Activated CD4-positive, alpha-beta T cell treated with anti-CD3 and anti-CD28 coated beads, Interleukin-10, Interleukin-2, amounts not matched to agents 100 ng/mL and 50 ng/mL, durations not matched to agents 16 hours and 8 hours (primary cell): Measurements from ENCODE around the gene PTPRD.

ENCODE experiments used
- DNase-seq: peaks from one replicate; pipeline ENCODE4 v3.0.0-alpha.2; 2020

The PTPRD gene

DNA sequence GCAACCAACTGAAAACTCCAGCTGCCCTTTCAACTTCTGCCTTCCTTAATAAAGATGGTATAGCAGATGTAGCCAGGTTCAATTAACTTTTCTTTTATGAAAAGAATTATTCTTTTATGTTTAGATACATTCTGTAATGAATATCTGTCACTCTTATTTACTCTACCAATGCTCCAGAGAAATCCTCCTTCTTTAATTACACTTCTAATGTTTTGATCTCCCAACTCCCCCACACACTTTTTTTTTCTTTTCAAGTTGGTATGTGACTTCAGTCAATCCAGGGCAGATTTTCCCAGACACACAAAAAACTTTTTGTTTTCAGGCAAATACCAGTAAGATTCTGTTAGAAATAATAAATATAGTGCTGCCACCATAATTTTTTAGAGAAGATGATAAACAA, 1813.2 kb downstream of the PTPRD start:
- DNase-seq: no peak

DNA sequence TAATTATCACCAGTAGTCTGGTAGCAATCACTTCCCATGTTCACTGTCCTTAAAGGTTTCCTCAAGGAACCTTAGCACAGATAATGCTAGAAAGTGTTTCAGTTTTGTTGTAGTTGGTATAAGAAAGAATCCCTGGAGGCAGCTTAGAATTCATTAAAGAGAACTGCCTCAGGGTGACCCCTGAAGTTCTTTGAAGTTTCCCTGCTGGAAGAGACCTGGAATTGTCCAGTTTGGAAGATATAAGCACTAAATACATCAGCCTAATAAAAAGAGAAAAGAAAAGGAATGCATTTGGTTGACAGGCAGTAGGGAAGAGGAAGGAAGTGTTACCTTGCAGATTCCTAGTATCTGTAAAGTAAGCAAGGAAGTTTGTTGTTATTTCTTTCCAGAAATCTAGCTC, 1813.6 kb downstream of the PTPRD start:
- no peak for DNase-seq

DNA sequence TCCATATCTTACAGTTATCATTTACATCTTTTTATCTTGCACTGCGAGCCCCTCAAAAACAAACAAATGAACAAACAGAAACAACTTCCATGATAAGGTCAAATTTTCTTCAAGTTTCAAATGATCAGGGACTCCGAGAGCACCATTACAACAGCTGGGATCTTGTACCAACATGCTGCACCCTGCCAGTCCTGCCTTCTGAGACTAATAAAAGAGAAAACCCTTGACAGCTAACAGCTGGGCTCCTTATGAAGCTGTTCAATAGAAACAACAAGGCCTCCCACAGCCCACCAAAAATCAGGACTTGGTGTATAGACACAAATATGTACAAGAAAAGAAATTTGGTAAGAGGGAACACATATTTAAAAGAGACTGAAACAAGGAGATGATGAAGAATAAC, 1828.0 kb downstream of the PTPRD start:
- DNase-seq: no peak

DNA sequence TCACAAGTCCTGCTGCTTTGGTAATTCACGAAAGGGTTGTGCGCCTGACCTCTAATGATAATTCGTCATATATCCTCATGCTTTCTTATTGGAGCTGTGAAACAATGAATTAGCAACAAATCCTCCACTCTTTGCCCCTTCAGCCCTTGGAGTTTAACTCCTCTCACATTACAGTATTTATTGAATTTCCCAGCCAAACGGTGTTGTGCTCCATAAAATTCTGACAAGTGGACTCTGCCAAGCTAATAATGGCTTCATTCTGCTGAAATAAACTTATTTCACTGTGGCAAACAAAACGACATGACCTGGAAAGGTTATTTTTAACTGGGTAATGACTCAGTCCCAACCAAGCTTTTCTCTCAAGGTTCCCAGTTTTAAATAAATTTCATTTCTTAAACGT, 1828.9 kb downstream of the PTPRD start:
- no peak for DNase-seq

DNA sequence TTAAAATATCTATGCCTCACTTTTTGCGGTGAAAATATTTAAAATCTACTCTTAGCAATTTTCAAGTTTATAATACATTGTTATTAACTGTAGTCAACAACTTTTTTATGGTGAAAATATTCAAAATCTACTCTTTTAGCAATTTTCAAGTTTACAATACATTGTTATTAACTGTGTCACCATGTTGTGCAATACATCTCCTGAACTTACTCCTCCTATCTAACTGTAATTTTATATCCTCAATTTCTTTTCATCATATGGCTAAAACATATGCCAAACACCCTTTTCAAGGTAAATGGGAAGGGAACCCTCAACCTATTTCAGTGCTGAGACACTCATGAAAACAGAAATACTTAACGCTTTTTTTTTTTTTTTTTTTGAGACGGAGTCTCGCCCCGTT, 1830.6 kb downstream of the PTPRD start:
- DNase-seq: no peak

DNA sequence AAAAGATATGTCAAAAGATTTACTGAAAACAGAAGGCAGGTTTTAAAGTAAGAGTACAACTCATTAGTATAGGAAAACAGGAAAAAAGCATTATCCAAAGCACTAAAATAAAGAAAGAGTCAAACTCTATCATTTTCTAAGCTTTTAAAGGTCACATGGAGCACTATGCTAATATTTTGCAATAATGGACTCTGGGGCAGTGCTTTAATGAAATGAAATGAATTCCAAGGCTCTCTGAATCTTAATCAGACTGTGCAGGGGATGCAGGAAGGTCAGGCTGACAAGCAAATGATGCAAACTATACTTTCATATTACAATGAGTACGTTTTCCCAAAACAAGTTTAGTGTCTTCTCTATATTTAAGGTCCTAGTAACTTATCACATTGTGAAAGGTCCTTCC, 1831.3 kb downstream of the PTPRD start:
- no peak for DNase-seq

DNA sequence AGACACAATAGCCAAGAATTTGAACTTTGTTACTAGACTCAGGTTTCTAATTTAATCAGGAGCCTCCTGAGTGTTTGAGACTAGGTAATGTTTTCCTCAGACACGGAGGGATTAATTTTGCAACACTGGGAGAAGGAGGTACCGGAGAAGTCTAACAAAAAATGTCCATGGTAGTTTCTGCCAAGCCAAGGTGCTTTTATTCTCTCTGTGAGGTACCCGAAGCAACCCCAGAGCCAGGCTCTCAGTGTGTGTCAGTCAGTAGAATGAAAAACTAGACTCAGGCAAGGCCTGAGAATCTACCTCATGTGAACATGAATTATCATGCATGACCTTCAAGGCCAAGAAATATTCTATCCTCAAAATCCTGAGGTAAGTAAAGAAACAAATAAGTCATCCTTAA, 1832.4 kb downstream of the PTPRD start:
- no peak for DNase-seq

DNA sequence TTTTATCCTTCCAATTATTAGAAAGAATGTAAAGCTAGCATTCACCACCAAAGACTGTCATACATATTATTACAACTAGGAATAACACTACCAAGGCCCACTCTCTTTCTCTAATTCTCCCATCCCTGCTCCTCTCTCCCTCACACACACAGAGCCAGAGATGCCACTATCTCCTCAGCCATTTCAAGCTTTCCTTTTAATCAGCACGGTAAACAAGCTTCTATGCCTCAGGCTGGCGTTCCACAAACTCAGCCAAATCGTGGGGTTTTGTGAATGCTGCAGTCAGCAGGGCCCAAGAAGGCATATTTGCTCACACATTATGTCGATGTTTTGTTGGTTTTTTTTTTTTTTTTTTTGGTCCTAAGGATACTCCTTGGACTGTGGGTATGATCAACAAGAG, 1833.3 kb downstream of the PTPRD start:
- DNase-seq: no peak

DNA sequence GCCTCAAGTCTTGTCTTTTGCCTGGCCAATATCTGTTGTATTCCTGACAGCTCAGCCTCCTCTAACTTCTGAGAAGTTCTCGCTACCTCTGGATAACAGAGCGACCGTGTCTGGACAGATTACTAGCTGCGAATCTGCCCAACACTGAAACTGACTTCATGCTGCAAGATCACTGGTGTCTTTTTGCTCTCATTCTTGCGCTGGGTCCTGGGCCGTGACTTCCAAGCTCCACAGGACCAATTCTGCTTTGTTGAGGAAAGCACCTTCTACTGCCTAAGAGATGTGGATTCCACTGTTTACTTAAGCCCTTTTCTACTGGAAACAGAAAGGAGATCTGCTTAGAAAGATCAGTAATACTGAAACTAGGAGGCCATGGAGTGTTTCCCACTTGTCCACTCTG, 1834.4 kb downstream of the PTPRD start:
- DNase-seq: no peak

DNA sequence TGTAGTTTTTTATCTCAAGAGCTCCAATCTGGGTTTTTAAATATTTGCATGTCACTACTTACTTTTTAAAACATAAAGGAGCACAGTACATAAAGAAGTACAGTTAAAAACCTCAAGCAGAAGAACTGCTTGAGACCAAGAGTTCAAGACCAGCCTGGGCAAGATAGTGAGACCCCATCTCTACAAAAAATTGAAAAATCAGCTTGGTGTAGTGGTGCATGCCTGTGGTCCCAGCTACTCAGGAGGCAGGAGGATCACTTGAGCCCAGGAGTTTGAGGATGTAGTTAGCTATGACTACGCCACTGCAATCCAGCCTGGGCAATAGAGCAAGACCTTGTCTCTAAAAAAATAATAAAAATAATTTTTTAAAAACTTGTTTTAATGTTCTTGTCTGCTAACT, 1840.5 kb downstream of the PTPRD start:
- no peak for DNase-seq

DNA sequence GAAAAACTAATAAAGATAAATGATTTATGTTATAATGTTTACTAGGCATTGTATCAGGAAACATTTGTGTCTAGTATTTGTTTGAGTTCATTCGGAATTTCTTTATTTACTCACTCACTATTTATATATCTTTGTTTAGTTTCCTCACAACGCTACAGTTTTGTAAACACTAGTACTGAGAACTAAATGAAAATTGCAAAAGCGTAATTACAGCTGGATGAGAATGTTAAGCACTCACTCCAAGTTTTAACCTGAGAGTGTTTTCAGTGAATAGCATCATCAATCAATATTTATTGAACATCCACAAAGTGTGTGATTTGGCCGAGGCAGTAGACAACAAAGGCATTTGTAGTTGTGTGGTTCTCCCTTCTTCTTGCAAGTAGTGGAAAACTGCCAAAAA, 1843.6 kb downstream of the PTPRD start:
- DNase-seq: no peak

DNA sequence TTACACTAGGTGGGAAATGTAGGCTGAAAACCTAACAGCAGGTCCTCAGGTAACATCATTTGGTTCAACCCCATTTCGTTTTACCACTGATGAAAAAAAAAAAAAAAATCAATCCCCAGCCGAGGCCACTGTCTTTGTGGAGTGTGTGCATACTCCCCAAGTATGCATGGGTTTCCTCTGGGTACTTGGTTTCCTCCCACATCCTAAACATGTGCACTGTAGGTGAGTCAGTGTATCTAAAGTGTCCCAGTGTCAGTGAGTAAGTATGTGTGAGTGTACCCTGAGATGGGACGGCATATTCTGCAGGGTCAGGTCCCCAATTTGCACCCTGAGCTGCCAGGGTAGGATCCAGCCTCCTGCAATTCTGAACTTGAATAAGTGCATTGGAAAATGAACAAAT, 1846.7 kb downstream of the PTPRD start:
- no peak for DNase-seq

DNA sequence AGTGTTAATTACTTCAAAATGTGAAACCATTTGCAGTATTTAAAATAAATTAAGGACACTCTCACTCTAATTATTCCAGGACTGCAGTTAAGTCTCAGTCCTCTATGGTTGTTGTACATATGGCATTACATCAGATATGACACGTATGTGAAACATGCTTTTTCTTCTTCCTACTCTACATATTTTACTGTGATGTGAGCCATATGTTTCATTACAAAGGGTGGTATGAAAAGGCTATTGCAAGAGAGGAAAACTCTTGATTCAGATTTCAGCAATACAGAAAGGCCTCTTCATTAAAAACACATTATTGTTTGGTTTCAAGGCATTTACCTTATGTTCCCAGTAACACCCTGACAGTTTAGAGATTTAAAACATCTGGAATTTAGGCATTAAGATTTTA, 1848.8 kb downstream of the PTPRD start:
- no peak for DNase-seq

DNA sequence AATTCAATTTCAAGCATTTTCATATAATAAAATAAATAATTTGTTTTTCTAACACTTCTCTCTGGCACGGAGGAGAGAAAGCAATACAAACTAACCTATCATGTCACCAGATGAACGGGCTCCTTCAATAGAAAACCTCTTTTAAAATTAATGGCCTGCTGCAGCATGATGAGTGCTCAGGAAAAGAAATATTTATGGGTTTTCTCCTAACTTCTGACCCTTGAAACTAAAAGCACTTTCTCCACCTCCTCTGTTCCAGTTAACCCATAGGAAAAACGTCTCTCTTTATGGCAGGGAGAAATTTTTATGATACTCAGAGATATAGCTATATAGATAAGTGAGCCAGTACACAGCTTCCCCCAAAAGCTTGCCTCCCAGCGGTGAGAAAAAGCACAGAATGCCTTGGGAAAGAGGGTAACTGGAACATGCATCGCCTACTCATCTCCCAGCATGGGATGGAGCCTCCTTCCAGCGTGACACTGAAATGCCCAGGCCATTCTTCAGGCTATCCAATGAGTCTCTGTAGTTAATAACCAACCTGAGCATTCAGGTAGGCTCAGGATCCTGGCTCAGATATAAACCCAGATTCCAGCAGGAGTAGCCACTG, 1850.2 kb downstream of the PTPRD start:
- no peak for DNase-seq

DNA sequence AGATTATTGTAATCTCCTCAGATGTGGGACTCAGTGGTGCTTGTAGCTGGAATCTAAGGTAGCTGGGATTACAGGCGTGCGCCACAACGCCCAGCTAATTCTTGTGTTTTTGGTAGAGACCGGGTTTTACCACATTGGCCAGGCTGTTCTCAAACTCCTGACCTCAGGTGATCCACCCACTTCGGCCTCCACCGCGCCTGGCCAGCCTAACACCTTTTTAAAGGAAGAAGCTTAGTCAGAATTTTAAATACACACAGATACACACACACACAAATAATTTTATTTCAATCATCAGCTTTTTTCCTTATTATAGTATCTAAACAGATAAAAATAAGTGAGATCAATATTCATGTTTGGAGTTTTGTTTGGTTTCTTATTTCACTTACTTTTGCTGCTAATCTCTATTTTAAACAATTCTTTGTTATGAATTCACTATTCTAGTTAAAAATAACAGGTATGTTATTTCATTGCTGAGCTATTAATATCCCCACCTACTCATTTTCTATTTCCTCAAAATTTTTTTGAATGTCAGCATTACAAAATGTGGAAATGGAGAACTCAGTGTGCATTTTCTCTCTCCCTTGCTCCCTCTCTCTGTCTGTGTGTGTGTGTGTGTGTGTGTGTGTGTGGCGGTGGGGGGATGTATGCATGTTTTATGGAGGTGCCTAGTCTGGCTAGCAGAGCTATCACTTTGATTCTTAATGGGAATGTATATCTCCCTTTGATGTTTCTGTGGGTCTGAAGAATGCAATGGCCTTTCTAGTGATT, 1852.6 kb downstream of the PTPRD start:
- no peak for DNase-seq

DNA sequence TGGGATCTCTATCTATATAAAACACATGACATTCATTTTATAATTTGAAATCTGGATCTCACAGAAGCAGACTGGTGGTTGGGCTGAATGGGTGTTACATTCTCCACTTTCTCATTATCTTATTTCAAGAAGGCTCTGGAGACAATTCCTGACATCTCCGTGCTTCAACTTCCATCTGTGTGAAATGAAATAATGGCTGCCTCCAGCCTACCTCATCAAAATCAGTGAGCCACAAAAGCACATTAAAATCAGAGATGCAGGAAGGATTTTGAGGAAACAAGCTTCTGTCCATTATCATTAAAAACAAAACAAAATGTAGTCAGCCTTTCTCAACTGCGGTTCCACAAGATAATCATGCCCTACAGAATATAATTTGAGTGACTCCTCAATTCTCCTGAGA, 1854.9 kb downstream of the PTPRD start:
- no peak for DNase-seq

DNA sequence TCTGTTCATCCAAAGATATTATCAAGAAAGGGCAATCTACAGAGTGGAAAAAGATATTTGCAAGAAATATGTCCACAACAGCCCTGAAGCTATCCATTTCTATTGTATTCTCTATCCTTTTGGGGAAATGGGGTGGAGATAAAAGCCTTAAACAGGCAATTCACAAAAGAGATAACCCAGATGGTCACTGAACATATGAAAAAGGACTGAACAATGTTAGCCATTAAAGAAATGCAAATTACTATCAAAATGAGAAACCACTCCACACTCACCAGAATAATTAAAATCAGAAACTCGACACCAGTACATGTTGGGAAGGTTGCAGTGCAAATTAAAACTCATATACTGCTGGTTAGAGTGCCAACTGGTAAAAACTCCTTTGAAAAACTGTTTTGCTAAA, 1858.1 kb downstream of the PTPRD start:
- DNase-seq: no peak

DNA sequence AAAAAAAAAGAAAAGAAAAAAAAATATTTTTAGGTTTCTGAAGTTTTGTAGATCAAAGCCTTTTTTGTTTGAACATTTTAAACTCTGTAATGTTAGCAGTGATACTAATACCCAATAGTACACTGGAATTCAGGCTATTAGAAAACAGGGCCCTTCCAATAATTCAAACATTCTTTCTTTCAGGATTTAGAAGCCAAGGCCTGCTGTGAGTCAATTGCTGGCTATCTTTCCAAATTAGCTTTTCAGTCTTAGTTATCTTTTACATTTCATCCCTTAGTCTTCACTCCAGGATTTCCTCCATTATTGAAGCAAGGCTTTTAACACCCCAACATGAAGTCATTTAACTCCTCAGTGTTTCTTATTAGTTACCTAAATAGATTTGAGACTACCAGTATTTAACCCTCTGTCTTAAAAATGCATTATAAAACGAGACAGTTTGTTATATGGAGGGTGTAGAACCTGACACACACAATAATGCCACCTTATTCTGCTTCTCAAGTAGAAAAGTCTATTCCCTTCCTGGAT, 1861.3 kb downstream of the PTPRD start:
- no peak for DNase-seq

DNA sequence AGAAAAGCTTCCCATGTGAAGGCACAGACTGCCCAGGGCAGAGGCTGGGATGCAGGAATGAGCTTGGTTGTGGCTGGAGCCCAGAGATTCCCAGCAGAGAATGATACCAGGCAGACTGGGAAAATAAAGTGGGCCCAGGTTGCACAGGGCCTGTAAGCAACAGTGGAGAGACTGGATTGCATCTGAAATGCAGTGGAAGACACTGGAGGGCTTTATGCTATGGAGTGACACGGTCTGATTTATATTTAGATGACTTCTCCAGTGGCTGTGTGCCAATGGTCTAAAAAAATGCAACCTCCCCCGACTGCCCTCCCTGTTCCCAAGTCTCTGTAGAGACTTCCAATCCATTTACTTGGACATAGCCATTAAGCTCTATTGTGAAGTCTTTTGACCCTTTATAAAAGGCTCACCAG, 1862.2 kb downstream of the PTPRD start:
- DNase-seq: no peak

DNA sequence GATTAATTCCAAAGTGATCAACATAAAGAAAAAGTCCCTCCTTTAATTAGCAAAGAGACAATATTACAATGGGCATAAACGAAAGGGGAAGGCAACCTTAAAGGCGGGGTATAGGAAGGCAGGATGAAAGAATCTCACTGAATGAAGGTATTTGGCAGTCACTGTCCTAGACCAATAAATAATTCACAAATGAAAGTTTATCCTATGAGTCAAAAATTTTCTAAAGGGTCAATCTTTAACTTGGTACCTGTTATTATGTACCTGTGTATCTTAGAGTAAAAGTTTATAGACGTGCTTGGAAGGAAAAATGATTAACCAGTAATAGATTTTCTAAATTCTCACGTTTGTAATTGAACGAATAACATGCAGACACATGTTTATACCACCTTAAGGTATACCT, 1867.5 kb downstream of the PTPRD start:
- no peak for DNase-seq

DNA sequence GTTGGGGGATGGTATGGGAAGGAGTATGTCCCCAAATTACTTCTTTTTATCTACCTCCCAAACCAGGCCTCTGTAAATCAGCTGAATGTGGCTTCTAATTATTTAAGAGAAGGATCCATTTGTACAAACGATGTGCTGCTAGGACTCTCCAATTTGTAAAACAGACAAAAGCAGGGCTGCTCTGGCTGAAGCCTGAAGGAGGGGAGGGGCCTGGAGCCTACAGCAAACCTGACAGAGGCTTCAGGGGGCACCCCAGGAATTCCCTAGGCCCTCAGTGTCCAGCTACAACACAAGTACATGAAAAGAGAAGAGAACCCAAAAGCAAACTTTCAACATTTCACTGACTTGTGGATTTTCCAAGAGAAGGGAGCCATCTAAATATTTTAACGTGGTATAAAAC, 1873.9 kb downstream of the PTPRD start:
- DNase-seq: no peak

DNA sequence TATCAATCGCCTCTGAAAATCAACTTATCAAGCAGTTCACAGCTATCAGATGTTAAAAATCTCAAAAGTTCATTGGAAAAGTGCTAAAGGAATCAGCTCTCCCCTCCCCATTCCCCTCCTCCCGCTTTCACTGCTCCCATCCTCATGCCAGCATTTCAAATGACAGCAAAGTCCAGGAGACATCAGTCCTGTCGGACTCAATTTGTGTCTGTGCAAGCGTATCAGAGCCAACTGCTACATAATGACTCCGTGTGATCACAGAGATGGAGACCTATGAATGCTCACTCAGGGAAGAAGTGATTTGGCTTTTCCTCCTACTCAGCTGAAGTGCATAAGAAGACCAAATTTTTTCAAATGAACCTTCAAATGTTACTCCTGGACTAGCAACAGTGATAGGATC, 1876.0 kb downstream of the PTPRD start:
- no peak for DNase-seq

DNA sequence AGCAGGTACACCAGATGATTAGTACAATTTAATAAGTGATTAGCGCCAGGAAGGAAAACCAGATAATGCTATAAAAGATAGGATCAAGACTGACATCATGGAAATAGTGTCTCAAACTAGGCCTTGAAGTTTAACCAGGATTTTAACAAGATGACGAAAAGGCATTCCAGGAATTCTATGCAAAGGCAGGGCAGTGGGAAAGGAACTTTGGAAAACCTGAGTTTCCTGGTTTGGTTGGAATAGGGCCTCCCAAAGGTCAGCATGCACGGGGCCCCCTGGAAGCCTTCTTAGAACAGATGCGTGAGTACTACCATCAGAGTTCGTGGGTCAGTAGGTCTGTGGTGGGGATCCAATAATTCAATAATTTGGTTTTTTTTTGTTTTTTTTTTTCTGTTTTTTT, 1878.0 kb downstream of the PTPRD start:
- DNase-seq: no peak

DNA sequence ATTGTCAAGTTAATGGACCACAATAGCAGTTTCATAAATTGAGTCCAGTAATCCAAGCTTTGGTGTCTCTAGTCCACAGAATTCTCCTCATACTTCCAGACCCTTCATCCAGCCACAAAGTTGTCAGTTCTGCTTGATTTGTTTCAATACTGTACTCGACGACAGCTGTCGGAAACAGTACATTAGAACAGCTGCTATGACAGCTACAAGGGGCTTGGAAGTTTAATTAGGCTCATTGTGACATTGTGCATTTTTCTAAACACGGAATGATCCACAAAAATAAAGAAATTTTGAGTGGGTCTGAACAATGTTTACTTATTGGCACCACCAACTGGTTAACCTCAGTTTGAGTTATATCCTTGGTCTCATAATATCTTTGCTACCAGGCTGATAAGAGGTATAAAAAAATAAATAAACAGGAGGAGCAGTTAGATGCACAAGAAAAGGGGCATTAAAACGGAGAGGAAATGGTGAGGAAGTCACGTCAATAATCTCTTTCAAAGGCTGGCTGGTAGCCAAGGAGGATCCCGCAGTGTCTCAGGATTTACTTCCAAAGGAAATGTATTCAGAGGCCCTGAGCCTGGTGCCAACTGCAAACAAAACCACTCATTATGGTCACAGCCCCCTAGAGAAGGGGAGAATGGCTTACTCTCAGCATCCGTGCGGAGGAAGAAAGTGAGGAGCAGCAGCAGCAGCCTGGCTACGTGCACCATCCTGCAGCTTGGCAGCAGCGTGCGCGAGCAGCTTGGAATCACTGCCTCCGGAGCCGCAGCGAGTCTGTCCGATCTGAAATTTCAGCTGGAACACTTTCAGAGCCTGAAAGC, 1879.5 kb downstream of the PTPRD start:
- DNase-seq: no peak
